Loucy (cell line): ENCODE data around the gene PAK5.

Experiments used
- EZH2phosphoT487 ChIP-seq: fragments of 200-600 bp; IDR thresholded peaks from 2 replicates; pipeline ENCODE4 v1.6.1; 2018; ENCODE audit warnings: antibody characterized with exemption, mild to moderate bottlenecking, moderate library complexity, borderline replicate concordance
- TF ChIP-seq, protein P1 (sequence below): fragments of 200-600 bp; sonication (generic); conservative IDR thresholded peaks from 2 replicates; pipeline ENCODE4 v1.5.1; 2014; ENCODE audit warnings: mild to moderate bottlenecking, antibody characterized with exemption, low read length

DNA sequence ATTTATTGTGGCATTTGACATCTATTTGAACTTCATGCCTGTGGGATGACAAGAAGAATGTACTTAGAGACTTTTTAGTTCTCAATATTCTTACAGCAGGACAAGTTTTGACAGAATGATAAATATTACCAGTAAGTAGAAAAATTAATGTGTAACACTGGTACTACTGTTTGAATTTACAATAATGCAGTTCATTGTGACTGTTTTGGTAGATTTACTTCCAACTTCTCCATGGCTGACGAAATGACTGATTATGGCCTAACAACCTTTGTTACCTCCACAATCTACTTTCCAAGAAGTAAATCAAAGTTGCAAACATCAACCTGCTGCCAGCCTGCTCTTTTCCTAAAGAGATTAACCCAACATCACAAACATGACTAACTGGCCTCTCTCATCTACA is 38.5 kb downstream of the PAK5 start:
- TF ChIP-seq, protein P1, sequence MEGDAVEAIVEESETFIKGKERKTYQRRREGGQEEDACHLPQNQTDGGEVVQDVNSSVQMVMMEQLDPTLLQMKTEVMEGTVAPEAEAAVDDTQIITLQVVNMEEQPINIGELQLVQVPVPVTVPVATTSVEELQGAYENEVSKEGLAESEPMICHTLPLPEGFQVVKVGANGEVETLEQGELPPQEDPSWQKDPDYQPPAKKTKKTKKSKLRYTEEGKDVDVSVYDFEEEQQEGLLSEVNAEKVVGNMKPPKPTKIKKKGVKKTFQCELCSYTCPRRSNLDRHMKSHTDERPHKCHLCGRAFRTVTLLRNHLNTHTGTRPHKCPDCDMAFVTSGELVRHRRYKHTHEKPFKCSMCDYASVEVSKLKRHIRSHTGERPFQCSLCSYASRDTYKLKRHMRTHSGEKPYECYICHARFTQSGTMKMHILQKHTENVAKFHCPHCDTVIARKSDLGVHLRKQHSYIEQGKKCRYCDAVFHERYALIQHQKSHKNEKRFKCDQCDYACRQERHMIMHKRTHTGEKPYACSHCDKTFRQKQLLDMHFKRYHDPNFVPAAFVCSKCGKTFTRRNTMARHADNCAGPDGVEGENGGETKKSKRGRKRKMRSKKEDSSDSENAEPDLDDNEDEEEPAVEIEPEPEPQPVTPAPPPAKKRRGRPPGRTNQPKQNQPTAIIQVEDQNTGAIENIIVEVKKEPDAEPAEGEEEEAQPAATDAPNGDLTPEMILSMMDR = no peak
- no peak for TF ChIP-seq EZH2phosphoT487
